Fibroblast of villous mesenchyme (primary cell): ENCODE measurements around the gene SGO2. TPM values are rescaled to one million over a fixed set of nuclear protein-coding genes. Genes with fewer than 3 reads are reported as not detected.
"Not testable (repeated sequence)": the region's sequence is repeated elsewhere in the genome, so short reads cannot be mapped to it uniquely, and the experiment has no call there.

Source experiments
- DNase-seq: peaks from one replicate; pipeline ENCODE4 v3.0.0-alpha.2; 2010; ENCODE audit warnings: low read depth
- H3K4me3 ChIP-seq: 2 replicates; pipeline ENCODE4 v1.5.1; 2011; ENCODE audit warnings: low read depth, mild to moderate bottlenecking, low read length
- CTCF ChIP-seq: IDR thresholded peaks from 2 replicates; pipeline ENCODE4 v1.5.1; 2012; ENCODE audit warnings: low read depth, mild to moderate bottlenecking, low read length; ENCODE audit not compliant: insufficient read depth
- total RNA-seq: library from RNA; depleted of rRNA; stranded (reverse); fragments of >200 nt; gene quantifications from 2 replicates; pipeline ENCODE4 v1.2.3, GENCODE V29; 2012

The SGO2 gene
- total RNA-seq, 1 donor = 12.1 TPM

DNA sequence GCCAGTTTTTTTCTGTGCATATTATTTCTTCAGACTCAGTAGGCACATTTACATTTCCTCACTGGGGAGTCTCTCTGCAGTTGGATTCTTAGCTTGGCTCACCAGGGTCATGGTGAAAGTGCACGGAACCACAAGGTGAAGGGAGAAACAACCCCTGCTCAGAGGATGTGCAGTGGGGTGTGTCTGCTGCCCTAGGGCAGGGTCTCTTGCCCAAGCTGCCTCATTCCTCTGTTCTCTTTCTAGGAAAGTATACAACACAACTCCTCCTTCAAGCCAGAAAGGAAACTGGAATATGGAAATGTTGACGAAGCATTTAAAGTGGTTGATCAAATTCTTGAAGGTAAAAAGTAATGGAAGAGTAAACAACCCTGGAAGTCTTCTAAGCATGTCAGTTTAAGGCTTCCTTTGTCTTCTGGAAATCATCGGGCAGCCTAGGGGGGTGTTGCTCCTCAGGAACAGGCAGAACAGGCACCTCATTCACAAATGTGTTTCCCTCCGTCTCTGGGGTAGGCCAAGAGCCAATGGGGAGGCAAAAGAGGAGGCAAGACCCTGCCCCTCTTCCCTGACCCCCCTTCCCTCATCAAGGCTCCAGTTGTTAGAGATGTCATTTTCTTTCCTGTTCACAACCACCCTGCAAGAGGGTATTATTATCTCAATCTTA, 101.2 kb downstream of the SGO2 start:
- no peak for TF ChIP-seq CTCF
- no peak overlapping the region for H3K4me3 ChIP-seq
- no peak for DNase-seq

GRCh38 chr2:200628461-200628860, 102.5 kb downstream of the SGO2 start:
- DNase-seq, H3K4me3 ChIP-seq: not testable (repeated sequence)

DNA sequence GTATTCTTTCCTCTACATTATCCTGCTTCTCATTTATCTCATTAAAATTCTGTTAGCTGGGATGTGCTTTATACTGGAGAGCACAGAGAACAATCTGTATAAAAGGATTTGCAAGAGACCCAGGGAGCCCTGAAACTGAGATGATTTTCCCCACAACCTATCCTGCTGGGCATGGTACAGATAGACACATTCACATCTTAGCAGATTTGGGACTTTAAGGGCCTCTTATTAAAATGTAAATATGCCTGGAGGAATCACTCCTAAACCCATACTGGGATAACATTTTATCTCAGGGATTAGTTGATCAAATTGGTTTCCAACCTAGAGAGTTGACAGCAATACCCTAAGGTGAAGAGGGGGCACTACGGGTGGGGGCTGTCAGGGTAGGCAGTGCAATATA, 105.3 kb downstream of the SGO2 start:
- DNase-seq = no peak
- no peak for TF ChIP-seq CTCF
- no peak overlapping the region for H3K4me3 ChIP-seq

Other genes with a start within 250 kb of the SGO2 start
- gene SPATS2L, start 219.5 kb upstream of the SGO2 start, total RNA-seq = 60.6 and 65.6 TPM in 2 replicates
- 16.4 and 17.4 TPM in 2 replicates for gene KCTD18, start 16.1 kb upstream of the SGO2 start, total RNA-seq
- gene AOX1, start 59.8 kb downstream of the SGO2 start, total RNA-seq = 17.7 and 57.4 TPM in 2 replicates